HG03095 (cell line): ENCODE results near the gene IRF2BP1.

ENCODE experiments used
- ATAC-seq: cut with Tn5 transposase; IDR thresholded peaks from one replicate; pipeline ENCODE4 v1.9.1; 2021; ENCODE audit warnings: moderate library complexity; ENCODE audit not compliant: unreplicated experiment

IRF2BP1 gene

DNA sequence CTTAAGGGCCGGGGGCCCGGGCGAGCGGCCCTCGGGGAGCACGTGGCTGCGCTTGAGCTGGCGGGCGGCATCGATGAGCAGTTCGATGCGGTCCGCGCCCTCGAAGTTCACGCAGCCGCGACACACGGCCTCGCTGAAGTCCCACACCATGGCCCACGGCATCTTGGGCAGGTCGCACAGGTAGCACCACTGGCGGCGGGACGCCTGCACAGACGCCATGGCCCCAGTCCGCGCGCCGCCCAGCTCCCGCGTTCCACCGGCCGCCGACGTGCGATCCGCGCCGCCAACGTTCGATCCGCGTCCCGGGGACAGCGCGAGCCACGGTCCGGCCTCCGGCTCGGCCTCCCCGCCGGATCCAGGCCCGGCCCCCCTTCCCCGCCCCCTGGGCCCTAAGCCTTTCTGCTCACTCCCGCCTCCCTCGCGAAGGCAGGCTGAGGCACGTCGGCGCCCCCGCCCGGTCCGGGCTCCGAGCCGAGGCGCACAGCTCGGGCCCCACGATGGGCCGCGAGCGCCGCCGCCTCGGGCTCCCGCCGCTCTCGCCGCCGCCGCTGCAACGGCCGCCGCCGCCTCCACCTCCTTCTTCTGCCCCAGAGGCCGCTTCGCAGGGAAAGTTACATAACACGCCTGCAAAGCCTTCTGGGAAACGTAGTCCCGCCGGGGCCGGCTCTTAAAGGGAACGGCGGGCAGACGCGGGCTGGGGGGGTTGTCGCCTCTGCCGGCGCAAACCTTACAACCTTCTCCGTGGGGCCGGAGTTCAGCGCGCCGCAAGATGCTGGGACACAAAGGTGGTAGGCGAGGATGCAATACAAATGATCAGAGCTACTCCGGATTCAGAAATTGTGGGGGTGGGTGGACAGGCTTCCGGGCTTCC, at the start of gene IRF2BP1:
TSS of gene IRF2BP1 (minus strand) at position 586 of the 871 bp plus-strand sequence. CDS start at position 219, 367 bp downstream.
- ATAC-seq = peak; percentile 31

DNA sequence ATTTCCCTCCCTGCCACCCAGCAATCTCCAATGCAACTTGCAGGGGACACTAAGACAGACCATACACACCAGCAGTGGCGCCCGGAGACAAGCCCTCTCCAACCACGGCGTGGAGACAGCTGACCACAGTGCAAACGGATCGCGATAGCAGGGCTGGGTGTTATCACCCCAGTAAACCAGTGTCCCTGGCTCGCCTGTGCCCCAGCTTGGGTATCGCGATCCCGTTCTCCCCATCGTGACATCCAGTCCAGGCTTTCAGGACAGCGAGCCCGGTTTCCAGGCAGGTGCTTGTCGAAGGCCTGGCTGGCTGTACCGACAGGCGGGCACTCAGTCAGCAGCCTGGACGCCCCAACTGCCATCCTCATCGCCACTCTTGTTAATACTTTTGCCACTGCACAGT, 49.3 kb upstream of the IRF2BP1 start:
- ATAC-seq = no peak

DNA sequence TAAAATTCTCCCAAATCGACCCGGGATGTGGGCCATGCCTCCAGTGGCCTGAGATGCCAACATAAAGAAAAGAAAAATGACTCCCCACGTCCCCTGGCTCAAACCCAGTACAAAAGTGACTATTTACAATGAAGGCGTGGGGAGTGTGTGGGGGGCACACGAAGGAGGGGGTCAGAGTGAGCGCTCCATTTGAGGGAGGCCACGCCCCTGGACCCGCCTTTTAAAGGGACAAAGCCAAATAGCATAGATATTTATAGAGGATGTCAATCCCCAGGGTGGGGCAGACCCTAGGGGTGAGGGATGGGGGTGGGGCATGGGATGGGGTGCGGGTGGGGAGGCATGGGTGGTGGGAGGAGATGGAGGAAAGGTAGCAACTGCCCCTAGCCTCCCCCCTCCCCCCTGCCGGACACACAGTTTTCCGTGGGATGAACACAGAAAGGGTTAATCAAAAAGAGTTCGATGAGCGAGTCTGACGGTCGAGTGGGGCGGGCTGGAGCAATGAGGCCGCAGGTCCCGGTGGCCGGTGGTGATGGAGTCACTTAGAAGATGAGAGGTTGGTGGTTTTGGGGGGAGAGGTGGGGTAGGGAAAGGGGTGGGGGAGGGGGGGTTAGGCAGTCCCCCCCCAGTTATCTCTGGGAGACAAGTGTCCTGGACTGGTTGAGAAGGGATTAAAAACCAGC, 48.8 kb upstream of the IRF2BP1 start:
- ATAC-seq = no peak

GRCh38 chr19:45933759-45934158, 47.8 kb upstream of the IRF2BP1 start:
- no peak for ATAC-seq

- ATAC-seq = no peak
These were observed 45.1 kb upstream of the IRF2BP1 start for GRCh38 chr19:45931055-45931454.

- no peak for ATAC-seq
These were observed 43.3 kb upstream of the IRF2BP1 start for GRCh38 chr19:45929247-45929646.

- no peak for ATAC-seq
These were observed 41.8 kb upstream of the IRF2BP1 start for GRCh38 chr19:45927565-45928261.

DNA sequence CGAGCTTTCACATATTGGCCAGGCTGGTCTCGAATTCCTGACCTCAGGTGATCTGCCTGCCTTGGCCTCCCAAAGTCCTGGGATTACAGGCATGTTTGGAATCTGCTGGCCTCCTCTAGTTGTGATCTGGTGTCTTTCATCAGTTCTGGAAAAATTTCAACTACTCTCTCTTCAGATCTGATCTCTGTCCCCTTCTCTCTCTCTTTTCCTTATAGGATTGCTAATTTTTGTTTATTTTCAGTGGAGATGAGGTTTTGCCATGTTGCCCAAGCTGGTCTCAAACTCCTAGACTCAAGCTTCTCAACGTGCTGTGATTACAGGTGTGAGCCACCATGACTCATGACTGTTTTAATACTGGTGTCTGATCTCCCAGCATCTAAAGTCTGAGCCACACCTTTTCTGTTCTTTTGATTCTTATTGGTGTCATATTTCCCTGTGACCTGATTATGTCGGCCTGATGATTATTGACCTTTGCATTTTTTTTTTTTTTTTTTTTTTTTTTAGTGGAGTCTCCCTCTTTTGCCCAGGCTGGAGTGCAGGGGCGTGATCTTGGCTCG, 39.0 kb upstream of the IRF2BP1 start:
- ATAC-seq = no peak

DNA sequence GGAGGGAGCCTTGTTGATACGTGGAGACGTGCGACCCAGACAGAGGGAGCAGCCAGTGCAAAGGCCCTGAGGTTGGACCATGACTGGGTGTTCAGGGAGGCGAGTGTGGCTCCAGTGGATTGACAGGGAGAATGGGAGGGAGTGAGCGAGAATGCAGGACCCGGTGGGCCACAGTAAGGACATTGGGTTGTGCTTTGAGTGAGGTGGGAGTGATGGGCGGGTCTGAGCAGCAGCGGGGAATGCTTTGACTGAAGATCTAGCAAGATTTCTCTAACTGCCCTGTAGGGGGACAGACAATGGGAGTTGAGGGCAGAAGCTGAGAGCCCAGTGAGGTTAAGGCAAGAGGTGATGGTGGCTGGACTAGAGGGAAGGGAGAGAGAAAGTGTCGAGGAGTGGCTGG, 36.3 kb upstream of the IRF2BP1 start:
- no peak for ATAC-seq

DNA sequence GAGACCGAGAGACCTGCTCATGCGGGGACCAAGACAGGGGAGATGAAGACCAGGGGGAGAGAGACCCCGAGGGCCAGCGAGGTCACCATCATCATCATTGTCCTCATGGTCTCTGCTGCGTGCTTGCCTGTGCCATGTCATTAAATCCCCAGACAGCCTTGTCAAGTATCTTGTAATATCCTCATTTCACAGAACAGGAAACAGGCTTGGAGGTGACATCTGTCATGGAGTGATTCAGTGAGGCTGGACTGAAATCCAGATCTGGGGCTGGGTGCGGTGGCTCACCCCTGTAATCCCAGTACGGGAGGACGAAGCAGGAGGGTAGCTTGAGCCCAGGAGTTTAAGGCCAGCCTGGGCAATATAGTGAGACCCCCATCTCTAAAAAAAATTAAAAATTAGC, 34.5 kb upstream of the IRF2BP1 start:
- no peak for ATAC-seq

DNA sequence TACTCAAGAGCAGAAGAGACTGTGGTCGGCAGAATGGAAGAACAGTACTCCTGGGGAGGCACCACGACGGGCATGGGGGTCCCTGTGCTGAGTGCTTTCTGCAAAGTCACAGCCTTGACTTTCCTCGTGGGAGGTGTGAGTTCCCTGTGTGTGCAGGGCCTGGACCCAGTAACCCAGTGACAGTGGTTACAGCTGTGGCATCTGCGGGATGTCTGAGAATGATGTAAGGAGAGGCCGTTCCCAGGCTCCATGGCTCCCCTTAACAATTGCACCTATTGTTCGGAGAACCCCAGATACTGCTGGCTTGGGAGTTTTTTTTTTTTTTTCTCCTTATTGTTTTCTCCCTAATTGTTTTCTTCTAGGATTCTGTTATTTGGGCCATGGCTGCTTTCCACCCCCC, 33.7 kb upstream of the IRF2BP1 start:
- no peak for ATAC-seq

- no peak for ATAC-seq
These were observed 32.8 kb upstream of the IRF2BP1 start for GRCh38 chr19:45918721-45919120.

GRCh38 chr19:45917421-45918091, 31.6 kb upstream of the IRF2BP1 start:
- ATAC-seq = no peak

DNA sequence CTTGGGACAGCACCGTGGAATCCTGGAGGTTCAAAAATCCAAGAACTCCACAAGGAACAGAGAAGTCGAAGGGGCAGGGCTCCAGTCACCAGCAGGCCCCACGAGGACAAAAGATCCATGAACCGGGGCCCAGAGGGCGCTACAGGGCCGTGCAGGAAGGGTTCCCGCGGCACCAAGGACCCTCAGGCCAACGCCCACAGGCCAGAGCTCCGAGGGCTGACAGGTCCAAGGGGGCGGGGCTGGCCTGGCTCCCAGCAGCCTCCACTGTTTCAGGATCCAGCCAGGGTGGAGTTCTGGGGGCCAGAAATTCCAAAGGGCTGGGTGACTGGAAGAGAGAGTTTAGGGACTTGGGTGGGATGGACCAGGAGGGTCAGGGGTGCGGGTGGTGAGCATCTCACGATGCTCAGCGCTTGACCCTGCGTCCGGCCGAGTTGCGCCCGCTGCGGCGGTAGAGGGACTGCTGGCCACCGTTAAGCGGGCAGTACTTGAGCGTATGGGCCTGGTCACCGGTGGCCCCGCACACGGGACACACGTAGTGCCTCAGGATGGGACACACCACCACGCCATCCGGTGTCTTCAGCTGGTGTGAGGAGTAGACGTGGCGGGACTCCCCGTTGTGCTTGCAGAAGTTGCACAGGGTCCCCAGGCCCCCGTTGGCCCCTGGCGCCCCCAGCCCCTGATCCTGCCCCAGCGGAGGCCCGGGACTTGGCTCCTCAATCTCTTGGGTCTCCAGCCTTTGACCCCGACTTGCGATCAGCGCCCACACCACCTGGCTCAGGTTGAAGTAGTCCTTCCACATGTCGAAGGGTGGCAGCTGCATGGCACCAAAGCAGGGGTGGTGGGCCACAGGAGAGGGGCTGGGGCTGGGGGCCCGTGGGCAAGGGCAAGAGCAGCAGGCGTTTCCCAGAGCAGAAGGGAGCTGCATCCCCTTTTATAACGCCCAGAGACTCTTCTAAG, 28.2 kb upstream of the IRF2BP1 start, which contains the start of gene NANOS2:
TSS of gene NANOS2 (minus strand) at position 905 of the 957 bp plus-strand sequence. CDS start at position 820, 85 bp downstream.
- ATAC-seq = no peak

DNA sequence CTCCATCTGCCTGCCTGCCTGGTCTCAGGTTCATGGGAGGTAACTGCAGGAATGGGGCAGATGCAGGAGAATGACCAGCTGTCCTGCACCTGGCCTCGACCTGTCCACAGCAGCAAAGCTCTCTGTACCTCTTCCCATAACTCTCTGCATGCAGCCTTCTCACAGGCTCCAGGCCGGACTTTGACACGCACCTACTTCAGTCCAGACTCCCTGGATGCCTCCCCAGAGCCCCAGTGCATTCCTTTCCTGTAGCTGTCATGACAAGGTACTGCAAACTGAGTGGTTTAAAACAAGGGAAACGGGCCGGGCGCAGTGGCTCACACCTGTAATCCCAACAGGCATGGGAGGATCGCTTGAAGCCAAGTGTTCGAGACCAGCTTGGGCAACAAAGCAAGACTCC, 25.4 kb upstream of the IRF2BP1 start:
- ATAC-seq = no peak

- ATAC-seq = no peak
These were observed 23.0 kb upstream of the IRF2BP1 start for GRCh38 chr19:45908956-45909355.

GRCh38 chr19:45906221-45906620, 20.3 kb upstream of the IRF2BP1 start:
- ATAC-seq = no peak

DNA sequence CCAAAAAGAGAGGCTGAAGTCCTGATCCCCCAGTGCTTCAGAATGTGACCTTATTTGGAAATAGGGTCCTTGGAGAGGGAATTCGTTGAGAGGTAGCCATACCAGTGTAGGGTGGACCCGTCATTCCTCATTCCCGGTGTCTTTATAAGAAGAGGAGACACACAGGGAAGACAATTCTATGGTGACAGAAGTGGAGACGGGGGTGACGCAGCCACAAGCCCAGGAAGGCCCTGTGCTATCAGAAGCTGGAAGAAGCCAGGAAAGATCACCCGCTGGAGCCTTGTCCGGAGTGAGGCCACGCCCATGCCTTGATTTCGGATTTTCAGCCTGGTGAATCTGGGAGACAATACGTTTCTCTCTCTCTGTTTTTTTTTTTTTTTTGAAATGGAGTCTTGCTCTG, 19.1 kb upstream of the IRF2BP1 start:
- no peak for ATAC-seq
